NCI-H1417 treated with DMSO at 0.1 percent for 48 hours (cell line): ENCODE data around the gene TMEM201.

Experiments
- DNase-seq: peaks from one replicate; lab custom pipeline; 2025; lab: John Stamatoyannopoulos, UW

TMEM201 gene

GRCh38 chr1:9653491-9654050 is 64.9 kb downstream of the TMEM201 start:
- no peak for DNase-seq

GRCh38 chr1:9654051-9654833 is 65.5 kb downstream of the TMEM201 start:
- DNase-seq: no peak

- DNase-seq: no peak
These were observed 66.4 kb downstream of the TMEM201 start for GRCh38 chr1:9654834-9655723.

- DNase-seq: no peak
These were observed 67.1 kb downstream of the TMEM201 start for GRCh38 chr1:9655836-9656235.

GRCh38 chr1:9657521-9658032 is 68.9 kb downstream of the TMEM201 start:
- DNase-seq: no peak

- no peak for DNase-seq
These were observed 69.5 kb downstream of the TMEM201 start for GRCh38 chr1:9658199-9658598.

GRCh38 chr1:9659328-9659727 is 70.6 kb downstream of the TMEM201 start:
- DNase-seq: no peak

- no peak for DNase-seq
These were observed 74.5 kb downstream of the TMEM201 start for GRCh38 chr1:9663257-9663656.
